HepG2 (cell line): Measurements from ENCODE around the gene RRBP1. TPM values are rescaled to one million over a fixed set of nuclear protein-coding genes. Genes with fewer than 3 reads are reported as not detected.
A peak's percentile ranks its signal among the peaks of the same experiment; 100 is the strongest.

ENCODE experiments used
- AGO2 ChIP-seq: fragments of 200-400 bp; formaldehyde crosslinking; optimal IDR thresholded peaks from 2 replicates; pipeline ENCODE3; 2017; ENCODE audit warnings: mild to moderate bottlenecking, low read depth, low read length, moderate library complexity
- ARHGAP35 ChIP-seq: sonication (generic); formaldehyde crosslinking; IDR thresholded peaks from 2 replicates; pipeline ENCODE4 v1.9.0; 2022; ENCODE audit warnings: mild to moderate bottlenecking, inconsistent platforms, moderate library complexity, missing genetic modification reagents, borderline replicate concordance
- EED ChIP-seq: sonication (generic); formaldehyde crosslinking; IDR thresholded peaks from 2 replicates; pipeline ENCODE4 v1.5.0; 2020; ENCODE audit warnings: mild to moderate bottlenecking, missing genetic modification reagents
- GABPB1 ChIP-seq: IDR thresholded peaks from 2 replicates; pipeline ENCODE4 v1.6.1; 2016; ENCODE audit warnings: mild to moderate bottlenecking, missing genetic modification reagents, moderate library complexity, missing compliant biosample characterization
- PCBP1 ChIP-seq: fragments of 200-400 bp; formaldehyde crosslinking; IDR thresholded peaks from 2 replicates; pipeline ENCODE4 v1.6.1; 2017; ENCODE audit warnings: mild to moderate bottlenecking, low read depth, low read length, borderline replicate concordance
- SAFB2 ChIP-seq: sonication (generic); formaldehyde crosslinking; IDR thresholded peaks from 2 replicates; pipeline ENCODE4 v1.5.1; 2020; ENCODE audit warnings: missing genetic modification reagents, low read depth, mild to moderate bottlenecking, borderline replicate concordance
- SMAD9 ChIP-seq: sonication (generic); formaldehyde crosslinking; IDR thresholded peaks from 2 replicates; pipeline ENCODE4 v1.5.1; 2020; ENCODE audit warnings: mild to moderate bottlenecking, missing genetic modification reagents
- TGIF2 ChIP-seq: IDR thresholded peaks from 2 replicates; pipeline ENCODE4 v1.6.1; 2016; ENCODE audit warnings: control low read depth, missing compliant biosample characterization
- THRA ChIP-seq: sonication (generic); formaldehyde crosslinking; IDR thresholded peaks from 2 replicates; pipeline ENCODE4 v1.4.0; 2020; ENCODE audit warnings: missing genetic modification reagents, borderline replicate concordance
- ZBTB7A ChIP-seq: sonication (generic); formaldehyde crosslinking; IDR thresholded peaks from 2 replicates; pipeline ENCODE4 v1.8.0; 2022; ENCODE audit warnings: mild to moderate bottlenecking, missing genetic modification reagents
- ZFP36L1 ChIP-seq: sonication (generic); formaldehyde crosslinking; IDR thresholded peaks from 2 replicates; pipeline ENCODE4 v1.8.0; 2022; ENCODE audit warnings: mild to moderate bottlenecking, missing genetic modification reagents, moderate library complexity
- ZNF432 ChIP-seq: sonication (generic); formaldehyde crosslinking; IDR thresholded peaks from 2 replicates; pipeline ENCODE4 v1.5.0; 2020; ENCODE audit warnings: missing genetic modification reagents, mild to moderate bottlenecking, borderline replicate concordance
- ZNF530 ChIP-seq: sonication (generic); formaldehyde crosslinking; IDR thresholded peaks from 2 replicates; pipeline ENCODE4 v1.5.0; 2020; ENCODE audit warnings: low read depth, mild to moderate bottlenecking, missing genetic modification reagents
- ZNF564 ChIP-seq: sonication (generic); formaldehyde crosslinking; IDR thresholded peaks from 2 replicates; pipeline ENCODE4 v1.8.1; 2023; ENCODE audit warnings: mild to moderate bottlenecking, missing genetic modification reagents
- ZNF670 ChIP-seq: sonication (generic); formaldehyde crosslinking; IDR thresholded peaks from 2 replicates; pipeline ENCODE4 v1.8.0; 2022; ENCODE audit warnings: mild to moderate bottlenecking, missing genetic modification reagents, borderline replicate concordance
- ZNF674 ChIP-seq: sonication (generic); formaldehyde crosslinking; IDR thresholded peaks from 2 replicates; pipeline ENCODE4 v1.5.0; 2020; ENCODE audit warnings: low read depth, mild to moderate bottlenecking, missing genetic modification reagents
- ZNF747 ChIP-seq: sonication (generic); formaldehyde crosslinking; IDR thresholded peaks from 2 replicates; pipeline ENCODE4 v1.8.1; 2023; ENCODE audit warnings: missing genetic modification reagents, mild to moderate bottlenecking, borderline replicate concordance
- ZNF816 ChIP-seq: sonication (generic); formaldehyde crosslinking; IDR thresholded peaks from 2 replicates; pipeline ENCODE4 v1.8.0; 2022; ENCODE audit warnings: missing genetic modification reagents, mild to moderate bottlenecking, borderline replicate concordance
- ZUFSP ChIP-seq: sonication (generic); formaldehyde crosslinking; IDR thresholded peaks from 2 replicates; pipeline ENCODE4 v1.9.0; 2021; ENCODE audit warnings: missing genetic modification reagents, mild to moderate bottlenecking, borderline replicate concordance
- polyA plus RNA-seq, 8 experiments: library from polyadenylated mRNA; depleted of rRNA in 3 of 8; stranded (reverse) in 7 of 8; unstranded in 1 of 8; fragments of >200 nt; fragmentation: Illumina TruSeq in 4 of 8; extraction: Trizol in 4 of 8; gene quantifications; 2 replicates each; pipeline versions ENCODE4 v1.2.1 to v1.2.3, GENCODE V29; 2011 to 2016; ENCODE audit warnings: low read depth in 4 of 8, missing spikeins in 1 of 8, mixed read lengths in 1 of 8; ENCODE audit not compliant: insufficient read depth in 1 of 8
- total RNA-seq, 5 experiments: library from RNA; depleted of rRNA; stranded (reverse); fragments of >200 nt; fragmentation: Illumina TruSeq; extraction: Trizol; gene quantifications; 2 replicates each; pipeline ENCODE4 v1.2.3, GENCODE V29; 2016; ENCODE audit warnings: low read depth in 1 of 5
- TF ChIP-seq, protein P1 (sequence below): sonication (generic); formaldehyde crosslinking; IDR thresholded peaks from 2 replicates; pipeline ENCODE4 v1.4.0; 2020; ENCODE audit warnings: missing genetic modification reagents, mild to moderate bottlenecking, borderline replicate concordance
- TF ChIP-seq, protein P2 (sequence below): sonication (generic); formaldehyde crosslinking; IDR thresholded peaks from 2 replicates; pipeline ENCODE4 v1.8.1; 2023; ENCODE audit warnings: mild to moderate bottlenecking, moderate library complexity, missing genetic modification reagents

RRBP1 gene
- total and polyA plus RNA-seq, 2 of the 13 experiments (the other 11 are each of a cell fraction or from before 2014, with no cell fraction given) = 150 to 222 TPM

DNA sequence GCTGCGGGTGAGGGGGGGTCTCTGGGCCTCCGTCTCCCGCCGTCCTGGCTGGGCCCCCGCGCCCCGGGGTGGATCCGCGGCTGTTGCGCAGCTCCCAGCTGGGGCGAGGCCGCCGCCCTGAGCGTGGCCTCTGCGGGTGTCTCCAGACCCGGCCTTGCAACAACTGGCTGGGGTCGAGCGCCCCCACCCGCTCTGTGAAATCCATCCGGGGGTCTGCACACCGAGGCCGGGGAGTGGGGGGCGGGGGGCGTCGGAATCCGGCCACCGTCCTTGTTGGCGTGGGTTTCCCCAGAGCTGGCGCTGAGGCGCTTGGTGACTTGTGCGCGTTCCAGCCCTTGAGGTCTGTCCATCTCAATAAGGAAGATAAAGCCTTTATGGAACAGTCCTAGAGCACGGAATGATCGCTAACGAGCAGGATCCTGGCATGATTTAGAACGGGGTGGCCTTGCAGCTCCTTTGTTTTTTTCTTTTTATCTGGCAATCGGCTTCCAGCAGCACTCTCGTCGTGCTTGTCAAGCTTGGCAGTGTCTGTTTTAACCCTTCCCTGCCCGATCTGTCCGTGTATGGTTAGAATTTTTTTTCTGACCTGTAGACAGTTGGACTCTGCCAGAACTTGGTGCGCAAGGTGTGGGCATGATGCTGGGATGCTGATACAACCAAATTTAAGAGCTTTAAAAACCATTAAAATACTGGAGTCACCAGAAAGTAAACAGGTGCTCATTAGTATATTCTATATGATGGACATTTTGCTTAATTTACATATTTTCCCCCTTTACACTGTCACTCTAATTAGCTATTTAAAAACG, 111.5 kb downstream of the RRBP1 start (continued):
- peak; percentile 98 for TF ChIP-seq ZBTB7A (CRISPR knock-in tag)
- TF ChIP-seq TGIF2 = peak; percentile 79
- peak; percentile 58; the same call in 1 of the 2 replicates for TF ChIP-seq ARHGAP35 (CRISPR knock-in tag)
- 0 out of 2 replicates have a peak, but pooled peaks have one; percentile 20 for TF ChIP-seq EED (CRISPR knock-in tag)
- peak; percentile 66 for TF ChIP-seq AGO2
- peak; percentile 43; the same call in 1 of the 2 replicates for TF ChIP-seq SMAD9
- TF ChIP-seq SAFB2 = peak; percentile 53; the same call in 1 of the 2 replicates
- no peak for TF ChIP-seq PCBP1
- no peak for TF ChIP-seq ZFP36L1 (CRISPR knock-in tag)
- no peak for TF ChIP-seq THRA (CRISPR knock-in tag)
- TF ChIP-seq GABPB1 (CRISPR knock-in tag) = peak; percentile 65; the same call in 1 of the 2 replicates
- 0 out of 2 replicates have a peak, but pooled peaks have one; percentile 57 for TF ChIP-seq ZNF670
- TF ChIP-seq ZUFSP (CRISPR knock-in tag) = no peak
- no peak for TF ChIP-seq ZNF530 (CRISPR knock-in tag)
- no peak for TF ChIP-seq ZNF432 (CRISPR knock-in tag)
- TF ChIP-seq, protein P1, sequence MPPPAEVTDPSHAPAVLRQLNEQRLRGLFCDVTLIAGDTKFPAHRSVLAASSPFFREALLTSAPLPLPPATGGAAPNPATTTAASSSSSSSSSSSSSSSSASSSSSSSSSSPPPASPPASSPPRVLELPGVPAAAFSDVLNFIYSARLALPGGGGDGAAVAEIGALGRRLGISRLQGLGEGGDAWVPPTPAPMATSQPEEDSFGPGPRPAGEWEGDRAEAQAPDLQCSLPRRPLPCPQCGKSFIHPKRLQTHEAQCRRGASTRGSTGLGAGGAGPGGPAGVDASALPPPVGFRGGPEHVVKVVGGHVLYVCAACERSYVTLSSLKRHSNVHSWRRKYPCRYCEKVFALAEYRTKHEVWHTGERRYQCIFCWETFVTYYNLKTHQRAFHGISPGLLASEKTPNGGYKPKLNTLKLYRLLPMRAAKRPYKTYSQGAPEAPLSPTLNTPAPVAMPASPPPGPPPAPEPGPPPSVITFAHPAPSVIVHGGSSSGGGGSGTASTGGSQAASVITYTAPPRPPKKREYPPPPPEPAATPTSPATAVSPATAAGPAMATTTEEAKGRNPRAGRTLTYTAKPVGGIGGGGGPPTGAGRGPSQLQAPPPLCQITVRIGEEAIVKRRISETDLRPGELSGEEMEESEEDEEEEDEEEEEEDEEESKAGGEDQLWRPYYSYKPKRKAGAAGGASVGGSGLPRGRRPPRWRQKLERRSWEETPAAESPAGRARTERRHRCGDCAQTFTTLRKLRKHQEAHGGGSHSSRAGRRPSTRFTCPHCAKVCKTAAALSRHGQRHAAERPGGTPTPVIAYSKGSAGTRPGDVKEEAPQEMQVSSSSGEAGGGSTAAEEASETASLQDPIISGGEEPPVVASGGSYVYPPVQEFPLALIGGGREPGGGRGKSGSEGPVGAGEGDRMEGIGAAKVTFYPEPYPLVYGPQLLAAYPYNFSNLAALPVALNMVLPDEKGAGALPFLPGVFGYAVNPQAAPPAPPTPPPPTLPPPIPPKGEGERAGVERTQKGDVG = no peak; the same call in none of the 2 replicates
- TF ChIP-seq ZNF816 (CRISPR knock-in tag) = 0 out of 2 replicates have a peak, but pooled peaks have one; percentile 27
- TF ChIP-seq ZNF674 (CRISPR knock-in tag) = no peak
- peak; percentile 46 for TF ChIP-seq ZNF564 (CRISPR knock-in tag)
- TF ChIP-seq, protein P2, sequence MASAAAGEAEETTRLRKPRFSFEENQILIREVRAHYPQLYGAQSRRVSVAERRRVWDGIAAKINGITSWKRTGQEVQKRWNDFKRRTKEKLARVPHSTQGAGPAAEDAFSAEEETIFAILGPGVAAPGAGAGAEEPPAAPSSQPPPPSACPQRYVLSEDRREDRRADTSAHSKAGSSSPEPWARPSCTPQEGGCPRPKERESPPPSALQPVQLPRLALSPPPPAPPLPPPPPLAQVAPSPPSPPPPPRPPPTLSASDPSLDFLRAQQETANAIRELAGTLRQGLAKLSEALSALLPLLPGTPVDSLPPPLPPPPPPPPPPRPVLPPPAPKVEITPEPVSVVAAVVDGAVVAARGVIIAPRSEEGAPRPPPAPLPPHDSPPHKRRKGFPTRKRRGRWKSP (CRISPR knock-in tag) = peak; percentile 70; the same call in 1 of the 2 replicates
- peak; percentile 45; the same call in 1 of the 2 replicates for TF ChIP-seq ZNF747 (CRISPR knock-in tag)
